PC-9 (cell line): ENCODE measurements around the gene CCDC88C.

Experiments
- CTCF ChIP-seq: fragments of 200-600 bp; sonication (generic); conservative IDR thresholded peaks from 2 replicates; pipeline ENCODE4 v1.6.1; 2017; ENCODE audit warnings: mixed run types, antibody characterized with exemption, mild to moderate bottlenecking, moderate library complexity
- EZH2 ChIP-seq: fragments of 200-600 bp; sonication (generic); IDR thresholded peaks from 2 replicates; pipeline ENCODE4 v1.8.0; 2017; ENCODE audit warnings: antibody characterized with exemption, low read depth

- TF ChIP-seq CTCF (no peak), EZH2 (no peak)
Observed at GRCh38 chr14:91346838-91347173, 70.8 kb downstream of the CCDC88C start.
